Measurements from ENCODE around the gene FGF14.
"Not testable (repeated sequence)": the region's sequence is repeated elsewhere in the genome, so short reads cannot be mapped to it uniquely, and the experiment has no call there.

FGF14 gene

DNA sequence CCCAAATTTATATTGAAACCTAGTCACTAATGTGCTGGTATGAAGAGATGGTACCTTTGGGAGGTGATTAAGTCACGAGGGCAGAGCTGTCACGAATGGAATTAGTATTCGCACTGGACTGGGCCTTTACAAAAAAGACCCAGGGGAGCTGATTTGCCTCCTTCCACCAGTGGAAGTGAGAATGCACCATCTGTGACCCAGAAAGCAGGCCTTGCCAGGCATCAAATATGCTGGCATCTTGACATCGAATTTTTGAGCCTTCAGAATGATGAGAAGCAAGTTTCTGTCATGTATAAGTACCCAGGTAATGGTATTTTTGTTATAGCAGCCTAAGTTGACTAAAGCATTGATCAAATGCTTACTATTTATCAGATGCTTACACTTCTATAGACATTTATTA is 373.6 kb downstream of the FGF14 start:
- ATAC-seq: no peak
- H3K36me3 Mint-ChIP-seq: no peaks in the 10 kb centered on the region
- peaks cover 3% of the 10 kb centered on the region for H3K9me3 Mint-ChIP-seq
- no peaks in the 10 kb centered on the region for H3K4me1 Mint-ChIP-seq
- no peak overlapping the region for H3K27ac Mint-ChIP-seq
- H3K27me3 Mint-ChIP-seq: no peaks in the 10 kb centered on the region
- no peak overlapping the region for H3K4me3 Mint-ChIP-seq

DNA sequence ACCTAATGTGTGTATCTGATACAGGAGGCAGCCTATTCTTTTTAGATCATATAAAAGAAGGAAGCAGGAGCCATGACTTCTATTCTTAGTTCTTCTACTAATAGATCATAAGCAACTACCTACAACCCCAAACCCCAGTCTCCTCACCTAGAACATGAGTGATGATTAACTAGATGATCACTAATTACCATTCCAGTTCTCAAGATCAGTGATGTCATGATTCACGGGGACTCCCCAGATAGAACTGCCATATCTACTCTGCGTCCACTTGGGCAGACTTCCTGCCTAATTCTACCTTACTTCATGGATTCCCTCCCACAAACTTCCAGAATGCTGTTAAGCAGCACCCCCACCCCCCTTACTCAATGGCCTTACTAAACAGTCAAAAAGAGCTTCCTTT is 380.1 kb downstream of the FGF14 start:
- Mint-ChIP-seq H3K27ac (no peak overlapping the region), H3K4me3 (no peak overlapping the region), H3K9me3 (peaks cover 24% of the 10 kb centered on the region), H3K27me3 (no peaks in the 10 kb centered on the region), H3K4me1 (no peaks in the 10 kb centered on the region), H3K36me3 (no peaks in the 10 kb centered on the region)
- ATAC-seq: no peak

DNA sequence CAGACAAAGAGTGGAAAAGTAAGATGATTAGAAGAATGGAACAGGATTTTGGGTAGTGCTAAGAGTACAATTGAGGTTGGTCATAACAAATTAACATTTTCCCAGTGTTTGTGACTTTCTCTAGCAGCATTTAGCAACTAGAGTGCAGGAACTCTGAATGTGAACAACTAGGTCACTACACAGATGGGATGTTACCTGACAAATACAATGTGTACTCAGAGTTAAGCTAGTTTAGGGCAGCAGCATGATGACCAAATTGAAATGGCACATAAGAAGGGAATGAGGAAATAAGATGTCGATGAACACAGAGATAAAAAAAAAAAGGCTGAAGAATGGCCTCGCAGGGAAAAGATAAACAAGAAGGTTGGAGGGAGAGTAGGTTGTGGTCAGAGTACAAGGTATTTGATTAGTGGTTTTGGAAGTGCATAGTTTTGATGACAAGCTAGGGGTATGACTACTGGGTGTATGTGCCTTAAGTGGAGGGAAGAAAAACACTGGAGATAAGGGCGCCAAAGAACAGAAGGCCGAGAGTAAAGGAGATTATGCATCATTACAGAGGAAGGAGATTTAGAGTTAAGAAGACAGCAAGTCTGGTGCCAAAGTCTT is 381.1 kb downstream of the FGF14 start:
- H3K36me3 Mint-ChIP-seq: no peaks in the 10 kb centered on the region
- no peak overlapping the region for H3K27ac Mint-ChIP-seq
- H3K9me3 Mint-ChIP-seq: peaks cover 25% of the 10 kb centered on the region
- H3K4me1 Mint-ChIP-seq: no peaks in the 10 kb centered on the region
- H3K27me3 Mint-ChIP-seq: no peaks in the 10 kb centered on the region
- no peak for ATAC-seq
- H3K4me3 Mint-ChIP-seq: no peak overlapping the region

DNA sequence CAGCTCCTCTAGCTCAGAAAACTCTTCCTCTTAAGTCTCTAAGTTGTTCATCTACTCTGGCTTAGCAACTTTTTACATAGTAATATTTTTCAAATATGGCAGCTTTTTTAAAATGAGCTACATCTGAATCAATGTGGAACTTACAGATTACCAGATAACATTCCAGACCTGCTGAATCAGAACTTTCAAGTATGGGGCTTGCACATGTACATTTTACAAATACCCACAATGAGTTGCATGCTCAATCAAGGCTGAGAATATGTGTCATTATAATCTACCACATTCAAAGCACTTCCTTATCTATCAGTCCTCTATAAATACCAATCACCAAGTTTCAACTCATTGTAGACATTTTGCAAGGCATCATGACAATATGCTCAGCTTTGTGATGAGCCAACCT is 383.1 kb downstream of the FGF14 start:
- Mint-ChIP-seq H3K36me3 (no peaks in the 10 kb centered on the region), H3K4me1 (no peaks in the 10 kb centered on the region), H3K27ac (no peak overlapping the region), H3K9me3 (peaks cover 23% of the 10 kb centered on the region), H3K27me3 (no peaks in the 10 kb centered on the region), H3K4me3 (no peak overlapping the region)
- ATAC-seq: no peak

DNA sequence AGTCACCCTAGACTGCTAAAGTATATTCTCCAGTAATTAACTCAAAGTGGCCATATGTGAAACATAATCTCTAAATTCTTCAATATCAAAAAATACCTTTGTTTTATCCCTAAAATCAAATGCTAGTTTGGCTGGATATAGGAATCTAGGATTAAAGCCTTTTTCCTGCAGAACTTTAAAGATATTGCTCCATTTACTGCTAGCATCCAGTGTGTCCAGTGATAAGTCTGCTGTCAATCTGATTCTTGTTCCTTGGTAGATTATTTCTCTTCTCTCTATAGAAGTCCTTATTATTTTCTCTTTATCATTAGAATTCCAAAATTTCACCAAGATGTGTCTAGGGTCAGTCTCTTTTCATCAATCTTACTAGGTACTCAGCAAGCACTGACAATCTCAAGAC is 384.6 kb downstream of the FGF14 start:
- H3K27ac Mint-ChIP-seq: no peak overlapping the region
- H3K36me3 Mint-ChIP-seq: no peaks in the 10 kb centered on the region
- H3K27me3 Mint-ChIP-seq: no peaks in the 10 kb centered on the region
- H3K4me3 Mint-ChIP-seq: no peak overlapping the region
- no peak for ATAC-seq
- H3K9me3 Mint-ChIP-seq: peaks cover 26% of the 10 kb centered on the region
- H3K4me1 Mint-ChIP-seq: no peaks in the 10 kb centered on the region

DNA sequence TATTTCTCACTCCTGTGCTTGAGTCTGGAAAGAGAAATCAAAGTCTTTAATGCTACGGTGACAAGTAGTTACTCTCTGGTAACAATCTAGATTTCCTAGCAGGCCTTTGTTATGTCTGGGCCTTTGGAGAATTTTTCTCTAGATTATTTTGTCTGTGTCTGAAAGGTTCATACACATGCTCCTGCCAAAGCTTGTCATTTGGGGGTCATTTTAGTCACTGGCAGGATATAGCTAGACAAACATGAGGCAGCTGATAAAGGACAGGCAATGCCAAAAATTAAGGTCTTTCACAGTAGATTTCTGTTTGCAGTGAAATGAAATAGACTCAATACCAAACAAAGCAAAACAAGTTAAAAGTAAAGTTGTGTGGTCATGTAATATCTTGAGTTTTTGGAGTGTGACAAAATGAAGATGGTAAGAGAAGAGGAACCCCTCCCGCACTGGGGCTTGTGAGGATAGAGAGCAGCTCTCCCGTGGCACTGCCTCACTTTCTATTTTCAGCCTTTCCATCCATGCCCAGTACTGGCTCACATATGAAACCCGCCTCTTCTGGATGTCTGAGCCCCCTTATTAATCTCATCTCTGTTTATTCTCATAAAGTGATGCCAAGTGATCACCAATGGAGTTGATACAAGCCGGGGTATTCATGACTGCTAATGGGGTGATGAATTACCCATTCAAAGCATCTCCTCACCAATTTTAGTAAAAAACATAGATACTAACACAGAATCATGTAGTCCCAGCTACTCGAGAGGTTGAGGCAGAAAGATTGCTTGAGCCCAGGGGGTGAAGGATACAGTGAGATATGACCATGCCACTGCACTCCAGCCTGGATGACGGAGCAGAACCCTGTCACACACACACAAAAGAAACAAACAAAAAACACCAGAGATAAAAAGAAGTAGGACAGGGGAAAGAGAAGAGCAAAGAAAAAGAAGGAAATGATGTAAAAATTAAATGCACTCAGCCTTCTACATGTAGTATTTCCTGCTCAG is 389.3 kb downstream of the FGF14 start:
- H3K27me3 Mint-ChIP-seq: no peaks in the 10 kb centered on the region
- H3K36me3 Mint-ChIP-seq: no peaks in the 10 kb centered on the region
- no peak overlapping the region for H3K4me3 Mint-ChIP-seq
- peaks cover 8% of the 10 kb centered on the region for H3K9me3 Mint-ChIP-seq
- H3K4me1 Mint-ChIP-seq: no peaks in the 10 kb centered on the region
- ATAC-seq: no peak
- H3K27ac Mint-ChIP-seq: no peak overlapping the region

DNA sequence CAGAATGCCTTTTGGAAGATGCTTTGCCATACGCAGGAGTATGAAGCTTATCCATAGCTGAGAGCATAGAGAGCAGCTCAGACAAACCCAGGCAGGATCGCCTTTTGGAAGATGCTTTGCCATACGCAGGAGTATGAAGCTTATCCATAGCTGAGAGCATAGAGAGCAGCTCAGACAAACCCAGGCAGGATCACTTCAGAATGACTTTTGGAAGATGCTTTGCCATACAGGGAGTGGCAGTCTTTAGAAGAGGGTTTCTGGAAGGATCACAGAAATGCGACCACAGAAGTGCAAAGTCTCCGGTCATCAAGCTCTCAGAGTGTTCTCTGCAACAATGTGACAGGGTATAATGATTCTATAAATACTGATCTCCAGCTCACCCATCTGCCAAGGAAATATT is 390.4 kb downstream of the FGF14 start:
- H3K4me3 Mint-ChIP-seq, H3K4me1 Mint-ChIP-seq, H3K36me3 Mint-ChIP-seq, H3K27me3 Mint-ChIP-seq, H3K27ac Mint-ChIP-seq, ATAC-seq, H3K9me3 Mint-ChIP-seq: not testable (repeated sequence)

DNA sequence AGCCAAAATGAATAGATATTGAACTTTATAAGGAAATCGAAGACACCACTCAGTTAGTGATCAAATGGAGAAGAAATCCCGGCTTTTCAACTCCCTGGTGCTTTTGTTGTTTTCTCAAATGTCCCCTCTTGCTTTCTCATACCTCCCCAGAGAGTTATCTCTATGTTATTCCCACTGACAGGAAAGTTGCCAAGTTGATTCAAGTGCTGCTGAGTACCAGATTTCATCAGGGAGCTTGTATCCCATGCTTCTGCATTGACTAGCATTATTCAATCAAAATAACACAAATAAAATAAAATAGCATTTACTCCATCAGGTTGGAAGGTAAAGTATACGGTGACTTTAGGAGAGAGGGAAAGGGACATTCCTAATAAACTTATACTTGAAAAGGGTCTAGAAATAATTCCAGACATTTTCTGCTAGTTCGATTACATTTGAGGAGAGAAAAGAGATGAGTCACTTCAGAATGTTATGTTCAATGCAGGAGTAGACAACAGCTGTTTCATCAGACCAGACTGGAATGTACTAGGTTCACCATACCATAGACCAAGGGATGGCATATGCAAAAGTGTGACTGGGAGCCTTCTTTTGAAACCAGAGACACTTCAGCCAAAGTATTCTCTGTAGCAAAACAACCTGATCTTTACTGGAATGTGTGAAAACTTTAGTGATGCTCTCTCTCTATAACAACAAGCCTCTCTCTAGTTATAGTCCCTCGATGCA is 397.8 kb downstream of the FGF14 start:
- ATAC-seq: no peak
- Mint-ChIP-seq H3K36me3 (no peaks in the 10 kb centered on the region), H3K27me3 (no peaks in the 10 kb centered on the region), H3K4me3 (no peak overlapping the region), H3K4me1 (no peaks in the 10 kb centered on the region), H3K27ac (no peak overlapping the region), H3K9me3 (no peaks in the 10 kb centered on the region)

DNA sequence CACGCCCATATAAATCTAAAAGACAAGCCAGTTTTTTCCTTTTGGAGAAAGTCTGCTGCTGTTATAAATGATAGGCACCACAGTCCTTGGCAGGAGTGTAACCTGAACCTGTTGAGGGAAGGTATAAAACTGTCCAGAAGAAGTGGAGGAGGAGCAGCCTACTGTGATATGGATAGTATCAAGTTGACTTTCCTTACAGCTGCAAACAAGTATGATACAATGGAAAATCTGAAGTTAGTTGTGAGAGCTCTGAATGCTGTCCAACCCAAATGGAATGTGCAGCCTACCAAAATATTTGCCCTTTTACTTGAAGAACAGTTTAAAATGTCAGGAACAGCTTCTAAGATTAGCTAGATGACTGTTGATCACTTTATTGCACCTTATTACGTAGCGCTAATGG is 399.6 kb downstream of the FGF14 start:
- no peak overlapping the region for H3K27ac Mint-ChIP-seq
- no peak overlapping the region for H3K4me3 Mint-ChIP-seq
- no peaks in the 10 kb centered on the region for H3K27me3 Mint-ChIP-seq
- no peaks in the 10 kb centered on the region for H3K36me3 Mint-ChIP-seq
- H3K4me1 Mint-ChIP-seq: no peaks in the 10 kb centered on the region
- ATAC-seq: no peak
- no peaks in the 10 kb centered on the region for H3K9me3 Mint-ChIP-seq

DNA sequence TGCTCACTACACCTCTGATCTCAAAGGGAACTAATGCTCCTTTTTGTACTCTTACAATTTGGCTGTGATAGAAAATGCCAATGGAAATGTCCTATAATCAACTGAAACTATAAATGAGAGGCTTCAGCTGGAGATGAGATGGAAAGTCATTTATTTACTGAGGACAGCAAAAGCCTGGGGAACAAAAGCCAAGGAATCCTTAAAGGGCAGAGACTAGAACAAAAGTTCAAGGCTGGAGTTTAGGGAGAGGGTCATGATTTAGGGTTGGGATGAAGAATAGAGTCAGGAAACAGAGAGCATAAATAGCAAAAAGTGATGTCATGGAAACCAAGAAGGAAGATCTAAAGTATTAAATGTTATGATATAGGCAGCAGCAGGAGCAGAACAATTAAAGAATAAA is 401.1 kb downstream of the FGF14 start:
- no peak overlapping the region for H3K4me3 Mint-ChIP-seq
- H3K27ac Mint-ChIP-seq: no peak overlapping the region

DNA sequence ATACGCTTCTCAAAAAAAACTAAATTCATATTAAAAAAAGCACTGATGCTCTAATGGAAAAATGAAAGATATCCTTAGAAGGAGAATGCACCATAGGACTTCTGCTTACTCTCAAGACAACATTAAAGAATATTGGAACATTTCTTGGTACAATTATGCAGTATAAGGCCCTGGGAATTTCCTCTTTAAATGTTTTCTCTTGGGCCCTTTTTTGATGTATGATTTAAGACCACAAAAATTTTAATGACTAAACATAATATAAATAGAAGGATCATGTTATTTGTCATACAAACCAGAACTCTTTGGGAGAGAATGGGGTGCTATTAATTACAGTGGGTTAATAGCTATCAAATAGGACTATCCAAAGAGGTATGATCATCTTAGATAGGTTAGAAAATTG is 403.7 kb downstream of the FGF14 start:
- H3K36me3 Mint-ChIP-seq: no peaks in the 10 kb centered on the region
- no peaks in the 10 kb centered on the region for H3K4me1 Mint-ChIP-seq
- H3K27ac Mint-ChIP-seq: no peak overlapping the region
- no peak for ATAC-seq
- H3K9me3 Mint-ChIP-seq: no peaks in the 10 kb centered on the region
- no peak overlapping the region for H3K4me3 Mint-ChIP-seq
- no peaks in the 10 kb centered on the region for H3K27me3 Mint-ChIP-seq

More for the DNA sequence above, 401.1 kb downstream of the FGF14 start:
- no peaks in the 10 kb centered on the region for H3K9me3 Mint-ChIP-seq
- no peaks in the 10 kb centered on the region for H3K27me3 Mint-ChIP-seq
- H3K36me3 Mint-ChIP-seq: no peaks in the 10 kb centered on the region
- no peak for ATAC-seq
- H3K4me1 Mint-ChIP-seq: no peaks in the 10 kb centered on the region

DNA sequence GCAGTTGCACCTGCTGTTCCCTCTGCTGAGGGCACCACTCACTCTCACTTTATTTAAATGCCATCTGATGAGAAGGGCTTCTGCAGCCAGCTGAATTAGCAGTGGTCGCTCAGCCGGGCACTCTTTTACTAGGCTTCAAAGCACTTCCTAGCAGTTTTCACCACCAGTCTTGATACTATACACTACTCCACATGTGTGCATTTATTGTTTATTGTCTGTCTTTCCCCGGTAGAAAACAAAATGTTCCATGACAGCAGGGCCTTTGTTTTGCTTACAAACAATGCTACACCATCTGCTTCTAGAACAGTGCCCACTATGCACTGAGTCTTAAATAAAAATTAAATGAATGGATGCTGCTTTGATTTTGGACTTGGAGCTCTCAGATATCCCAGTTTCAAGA is 404.9 kb downstream of the FGF14 start:
- Mint-ChIP-seq H3K4me3 (no peak overlapping the region), H3K9me3 (no peaks in the 10 kb centered on the region), H3K27ac (no peak overlapping the region), H3K4me1 (no peaks in the 10 kb centered on the region), H3K27me3 (no peaks in the 10 kb centered on the region), H3K36me3 (no peaks in the 10 kb centered on the region)
- no peak for ATAC-seq

DNA sequence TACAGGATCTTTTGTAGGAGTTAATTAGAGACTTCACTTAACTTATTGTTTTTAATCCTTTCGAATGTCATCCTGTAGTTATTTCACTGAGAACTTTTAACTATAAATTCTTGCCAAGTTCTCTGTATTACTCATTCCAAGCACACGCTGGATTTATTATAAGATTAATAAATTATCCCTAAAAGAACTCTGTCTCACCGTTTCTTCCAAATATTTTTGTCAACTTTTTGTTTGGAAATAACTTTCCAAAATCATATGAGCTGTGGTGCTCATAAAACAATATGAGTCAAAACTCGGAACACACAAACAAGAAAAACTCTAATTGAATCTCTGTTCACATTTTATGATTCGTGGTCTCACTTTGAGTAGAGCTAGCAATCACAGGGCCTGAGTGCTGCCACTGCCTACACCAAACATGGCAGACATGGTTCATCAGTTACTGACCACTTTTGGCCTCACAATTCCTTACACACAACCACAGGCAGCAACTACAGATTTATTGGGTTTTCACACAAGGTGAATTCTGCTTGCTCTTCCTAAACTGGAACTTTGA is 412.0 kb downstream of the FGF14 start:
- H3K9me3 Mint-ChIP-seq: peaks cover 5% of the 10 kb centered on the region
- H3K36me3 Mint-ChIP-seq: no peaks in the 10 kb centered on the region
- no peaks in the 10 kb centered on the region for H3K4me1 Mint-ChIP-seq
- H3K27me3 Mint-ChIP-seq: no peaks in the 10 kb centered on the region
- no peak overlapping the region for H3K4me3 Mint-ChIP-seq
- H3K27ac Mint-ChIP-seq: no peak overlapping the region
- no peak for ATAC-seq

DNA sequence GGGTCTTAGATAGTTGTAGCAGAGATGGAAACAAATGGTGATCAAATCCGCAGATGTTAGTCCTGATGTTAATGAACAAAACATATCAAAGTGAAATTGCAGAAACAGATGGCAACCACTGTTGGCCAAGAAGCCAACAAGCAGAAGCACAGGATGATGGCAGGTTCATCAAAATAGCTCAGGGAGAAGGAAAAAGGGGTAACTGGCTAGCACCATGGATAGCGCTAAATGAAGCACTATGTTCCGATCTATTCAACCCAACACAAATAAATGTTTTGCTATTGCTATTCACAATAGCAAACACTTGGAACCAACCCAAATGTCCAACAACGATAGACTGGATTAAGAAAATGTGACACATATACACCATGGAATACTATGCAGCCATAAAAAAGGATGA is 413.7 kb downstream of the FGF14 start:
- ATAC-seq: no peak
- Mint-ChIP-seq H3K4me3 (no peak overlapping the region), H3K27me3 (no peaks in the 10 kb centered on the region), H3K9me3 (peaks cover 5% of the 10 kb centered on the region), H3K27ac (no peak overlapping the region), H3K36me3 (no peaks in the 10 kb centered on the region), H3K4me1 (no peaks in the 10 kb centered on the region)

DNA sequence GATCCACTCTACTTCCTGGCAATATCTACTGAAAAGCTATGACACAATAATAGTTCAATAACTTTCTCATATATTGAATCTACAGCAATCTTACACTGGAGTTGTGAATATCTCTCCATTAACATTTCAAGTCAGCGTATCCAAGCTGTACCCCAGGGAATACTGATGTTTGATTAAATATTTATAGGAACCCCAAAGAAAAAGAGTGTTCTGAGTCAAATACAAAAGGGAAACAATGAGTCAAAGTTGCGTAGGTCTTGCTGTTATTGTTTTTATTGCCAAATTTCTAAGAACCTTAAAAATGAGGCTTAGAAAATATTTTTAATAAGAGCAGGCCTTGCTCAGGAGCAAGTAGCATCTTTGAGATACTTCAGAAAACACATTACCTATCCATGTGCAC is 415.5 kb downstream of the FGF14 start:
- no peaks in the 10 kb centered on the region for H3K36me3 Mint-ChIP-seq
- no peaks in the 10 kb centered on the region for H3K4me1 Mint-ChIP-seq
- no peak for ATAC-seq

More for the DNA sequence above, 415.5 kb downstream of the FGF14 start:
- no peaks in the 10 kb centered on the region for H3K27me3 Mint-ChIP-seq
- no peak overlapping the region for H3K27ac Mint-ChIP-seq
- no peak overlapping the region for H3K4me3 Mint-ChIP-seq
- peaks cover 5% of the 10 kb centered on the region for H3K9me3 Mint-ChIP-seq

Data from stimulated activated memory B cell treated with anti-CD40 and anti-IgM and Interleukin-4, amounts not matched to agents 10 μg/mL and 1 μg/mL and 100 μg/mL, for 72 hours (primary cell).